ENCODE measurements around the gene KDM7A.

GRCh38 chr7:140219672-140220524, 43.1 kb upstream of the KDM7A start:
- TF ChIP-seq CTCF (IDR thresholded peaks at IDR 0.05; ENCODE audit: poor library complexity), result no peak
- TF ChIP-seq EZH2 (IDR thresholded peaks at IDR 0.05; ENCODE audit: borderline replicate concordance), result no peak
- no peak for TF ChIP-seq EZH2phosphoT487 (IDR thresholded peaks at IDR 0.05; ENCODE audit: low read depth, severe bottlenecking, unreplicated experiment)

Data from hepatocyte (in vitro differentiated cells).